Stimulated activated CD8-positive, alpha-beta memory T cell treated with anti-CD3 and anti-CD28 coated beads, Interleukin-12 subunit alpha, Interleukin-12 subunit beta, amount 100 ng/mL, for 4 hours (primary cell): ENCODE results near the gene IL1RAPL1.

Experiments
- DNase-seq: peaks from one replicate; pipeline ENCODE4 v3.0.0-alpha.2; 2020; ENCODE audit warnings: low read depth

The IL1RAPL1 gene

GRCh38 chrX:29903360-29903759, 1316.1 kb downstream of the IL1RAPL1 start:
- no peak for DNase-seq

- DNase-seq: no peak
These were observed 1324.4 kb downstream of the IL1RAPL1 start for GRCh38 chrX:29911673-29912072.

- DNase-seq: no peak
These were observed 1326.4 kb downstream of the IL1RAPL1 start for GRCh38 chrX:29913647-29914046.

GRCh38 chrX:29922607-29923006, 1335.4 kb downstream of the IL1RAPL1 start:
- no peak for DNase-seq

- DNase-seq: no peak
These were observed 1338.8 kb downstream of the IL1RAPL1 start for GRCh38 chrX:29926056-29926455.

GRCh38 chrX:29926659-29927058, 1339.4 kb downstream of the IL1RAPL1 start:
- DNase-seq: no peak

- DNase-seq: no peak
These were observed 1348.2 kb downstream of the IL1RAPL1 start for GRCh38 chrX:29935455-29935854.

- no peak for DNase-seq
These were observed 1353.5 kb downstream of the IL1RAPL1 start for GRCh38 chrX:29940750-29941149.

GRCh38 chrX:29941287-29941686, 1354.0 kb downstream of the IL1RAPL1 start:
- no peak for DNase-seq

GRCh38 chrX:29947225-29947624, 1360.0 kb downstream of the IL1RAPL1 start:
- DNase-seq: no peak

GRCh38 chrX:29948653-29949052, 1361.4 kb downstream of the IL1RAPL1 start:
- DNase-seq: no peak

- DNase-seq: no peak
These were observed 1364.8 kb downstream of the IL1RAPL1 start for GRCh38 chrX:29952016-29952415.

GRCh38 chrX:29962061-29962460, 1374.8 kb downstream of the IL1RAPL1 start:
- no peak for DNase-seq

- no peak for DNase-seq
These were observed 1378.4 kb downstream of the IL1RAPL1 start for GRCh38 chrX:29965634-29966033.

- no peak for DNase-seq
These were observed 1404.8 kb downstream of the IL1RAPL1 start for GRCh38 chrX:29992083-29992482.

- no peak for DNase-seq
These were observed 1418.6 kb downstream of the IL1RAPL1 start for GRCh38 chrX:30005813-30006212.
